Heart left ventricle (tissue), 13 donors: Measurements from ENCODE around the gene ABCC3.

Experiments used
- CTCF ChIP-seq, 12 donors: fragments of 200-600 bp; sonication (generic) in 4 of 12; IDR thresholded peaks; one replicate each; pipeline versions ENCODE4 v1.5.0 to v1.8.0; 2018 to 2022; ENCODE audit warnings: antibody characterized with exemption in 12 of 12, mild to moderate bottlenecking in 5 of 12
- POLR2A ChIP-seq, 2 donors: fragments of 450-650 bp; IDR thresholded peaks; one replicate each; pipeline ENCODE4 v1.6.1; 2017; ENCODE audit warnings: antibody characterized with exemption in 2 of 2, mild to moderate bottlenecking in 2 of 2, moderate library complexity in 2 of 2
- donor health status: ischemic (EF 13 %, LVEDD 7.1; RV severe dilation, severe dysfunction).
- donor health status: DM: no; HTN: yes; CAD: no.
- donor health status: DM: no; HTN: no; CAD: no.
- donor health status: ischemic (EF 25% LVEDD 6.9; RV normal size, moderate dysfunction).
- donor health status: ischemic (EF 25% LVEDD 5.7; RV mildly dilated, moderate dysfunction).
- donor health status: ischemic (EF 35%, LVEDD 5.7; RV mildly dilated, moderate dysfunction).
- donor health status: nonischemic (EF 11% LVEDD 7.7; RV severe dilation, severe dysfunction).
- donor health status: DM: yes; HTN: yes; CAD: no.
- donor health status: PGD.
- donor health status: ischemic (EF 29% LVEDD 5.4; RV normal size, mild dysfunction).
- donor health status: nonischemic (EF 23%, LVEDD 6.1; RV moderate dilation, normal function).

- TF ChIP-seq POLR2A (IDR thresholded peaks at IDR 0.05) = no peak
- no peak for TF ChIP-seq CTCF (IDR thresholded peaks at IDR 0.05)
Observed at GRCh38 chr17:50684612-50685333, 50.1 kb downstream of the ABCC3 start.
